GM18867 (cell line): ENCODE data around the gene RUNX1.

Experiments used
- ATAC-seq: cut with Tn5 transposase; IDR thresholded peaks from one replicate; pipeline ENCODE4 v1.9.1; 2021; ENCODE audit warnings: mild to moderate bottlenecking, moderate library complexity; ENCODE audit not compliant: unreplicated experiment

RUNX1 gene

DNA sequence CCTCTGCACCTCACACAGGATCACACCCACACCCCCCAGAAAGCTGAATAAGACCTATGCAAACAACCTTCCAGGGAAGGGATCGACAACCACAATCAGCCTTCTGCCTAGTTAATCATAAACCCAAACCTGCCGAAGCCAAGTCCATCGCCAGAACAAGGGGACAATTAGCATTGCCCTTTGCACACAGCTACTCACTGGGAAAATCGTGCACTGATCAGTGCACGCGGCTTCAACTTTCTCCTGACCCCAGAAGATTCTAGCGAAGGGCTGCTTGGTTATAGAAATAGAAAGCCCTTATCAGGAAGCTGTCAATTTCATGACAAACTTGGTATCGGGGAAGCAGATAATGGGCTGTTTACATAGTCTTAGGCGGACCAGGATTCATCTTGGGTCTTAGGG lies 29.5 kb downstream of the RUNX1 start:
- no peak for ATAC-seq

DNA sequence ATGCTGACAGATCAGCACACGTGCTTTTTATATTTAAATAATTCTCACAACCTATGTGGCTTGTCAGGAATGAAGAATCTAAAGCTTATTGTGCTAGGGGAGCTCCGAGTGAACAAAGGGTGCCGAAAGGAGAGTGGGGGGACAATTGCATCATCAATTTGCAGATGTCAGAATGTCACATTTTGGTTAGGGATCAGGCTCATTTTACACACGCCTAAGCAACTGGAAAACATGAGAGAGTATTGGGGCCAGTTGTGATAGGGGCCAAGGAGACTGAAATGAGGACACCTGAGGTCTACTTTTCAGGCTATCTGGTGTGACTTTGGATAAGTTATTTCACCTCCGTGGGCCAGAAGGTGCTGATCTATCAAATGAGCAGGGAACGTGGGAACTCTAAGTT lies 31.8 kb downstream of the RUNX1 start:
- no peak for ATAC-seq

DNA sequence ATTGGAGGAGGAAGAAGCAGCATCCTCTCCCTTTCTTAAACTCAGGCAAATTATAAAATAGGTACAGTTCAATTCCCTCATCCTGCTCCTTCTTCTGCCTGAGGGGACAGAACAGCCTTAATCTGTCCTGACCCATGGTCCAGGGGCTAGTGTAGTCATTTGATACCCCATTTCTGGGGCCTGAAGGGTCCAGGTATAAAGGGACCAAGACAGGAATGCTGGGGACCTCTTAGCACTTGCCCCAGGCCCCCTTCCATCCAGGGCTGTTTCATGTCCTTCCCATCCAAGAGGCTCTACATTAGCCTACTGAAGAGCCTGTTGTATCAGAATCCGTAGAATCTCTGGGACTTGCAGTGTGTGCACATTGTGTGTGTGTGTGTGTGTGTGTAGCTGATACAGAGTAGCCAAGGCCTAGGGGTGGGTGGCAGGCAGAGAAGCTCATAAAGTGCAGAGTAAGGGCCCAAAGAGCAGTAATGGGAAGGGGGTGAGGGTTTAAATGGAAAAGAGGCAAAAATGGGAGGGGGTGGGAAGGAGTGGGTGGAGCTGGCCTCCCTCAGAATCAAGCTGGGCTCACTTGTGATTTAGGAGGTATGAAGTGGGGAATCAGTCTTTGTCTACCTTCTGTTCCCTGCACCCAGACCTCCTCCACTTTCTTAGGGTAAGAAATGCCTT lies 32.4 kb downstream of the RUNX1 start:
- no peak for ATAC-seq

DNA sequence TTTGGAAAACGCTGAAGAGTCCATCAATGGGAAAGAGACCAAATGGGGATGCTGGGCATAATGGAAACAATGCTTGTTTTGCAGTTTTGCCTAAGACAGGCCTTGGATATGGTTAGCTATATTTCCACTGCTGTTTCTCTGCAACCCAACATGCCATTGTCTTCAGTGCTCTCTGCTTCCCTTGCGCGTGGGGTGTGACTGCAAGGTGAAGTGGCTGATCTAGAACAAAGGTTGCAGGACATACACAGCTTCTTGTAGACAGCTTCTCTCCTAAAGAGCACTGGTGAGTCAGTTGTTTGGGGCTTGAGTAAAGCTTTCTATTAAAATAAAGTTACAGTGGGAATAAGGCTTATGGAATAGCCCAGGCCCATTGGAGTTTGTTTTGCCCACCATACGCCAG lies 33.0 kb downstream of the RUNX1 start:
- ATAC-seq = no peak

DNA sequence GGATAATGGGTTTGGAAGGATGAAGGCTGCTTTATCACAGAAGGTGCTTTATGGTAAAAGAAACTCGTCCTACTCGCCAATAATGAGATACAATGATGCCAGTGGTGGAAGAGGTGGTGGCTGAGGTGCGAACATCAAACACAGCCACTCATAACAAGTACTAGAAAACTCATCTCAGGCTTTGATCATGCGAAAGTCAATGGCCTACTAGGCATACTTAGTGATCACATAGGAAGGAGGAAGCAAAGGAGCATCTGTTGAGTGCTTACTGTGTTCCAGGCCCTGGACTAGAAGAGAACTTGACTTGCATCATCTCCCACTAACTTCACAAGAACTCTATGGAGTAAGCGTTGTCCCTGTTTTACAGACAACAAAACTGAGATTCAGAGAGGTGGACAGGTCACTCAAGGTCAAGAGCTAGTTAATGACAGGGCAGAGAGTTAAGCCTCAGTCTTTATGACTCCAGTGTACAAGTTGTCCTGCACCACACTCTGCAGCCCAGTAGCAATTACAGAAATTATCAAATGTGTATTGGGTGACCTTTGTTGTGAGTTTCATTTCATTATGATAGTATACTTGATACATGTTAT lies 33.6 kb downstream of the RUNX1 start:
- no peak for ATAC-seq

DNA sequence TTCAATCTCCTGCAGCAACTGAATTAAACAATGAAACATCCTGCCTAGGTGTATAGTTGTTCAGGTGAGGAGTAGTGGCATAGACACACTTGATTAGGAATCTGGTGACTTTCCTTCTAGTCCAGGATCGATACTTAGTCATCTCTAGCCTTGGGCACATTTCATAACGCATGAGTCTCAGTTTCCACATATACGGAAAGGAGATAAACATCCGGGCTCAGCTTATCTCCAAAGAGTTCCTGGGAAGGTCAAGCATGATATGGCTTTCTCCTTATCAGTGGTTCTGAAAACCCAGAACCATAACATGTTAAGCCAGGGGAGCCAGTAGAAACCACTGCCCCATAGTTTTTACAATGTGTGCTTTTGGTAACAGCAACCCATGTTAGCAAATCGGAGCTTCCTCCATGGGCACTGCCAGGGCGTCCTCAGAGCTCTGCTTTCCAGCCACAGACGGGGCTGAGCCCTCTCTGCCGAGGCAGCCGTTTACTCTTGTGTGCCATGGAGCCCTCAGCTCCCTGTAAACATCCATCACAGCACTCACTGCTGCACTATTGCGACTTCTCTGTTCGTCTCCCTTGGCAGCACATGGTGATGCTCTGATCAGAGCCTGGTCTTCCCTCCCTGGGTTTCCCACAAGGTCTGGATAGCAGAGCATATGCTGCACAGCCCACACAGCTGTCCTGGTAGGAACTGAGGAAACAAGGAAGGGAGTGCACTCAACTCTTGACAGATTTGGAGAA lies 34.6 kb downstream of the RUNX1 start:
- no peak for ATAC-seq

DNA sequence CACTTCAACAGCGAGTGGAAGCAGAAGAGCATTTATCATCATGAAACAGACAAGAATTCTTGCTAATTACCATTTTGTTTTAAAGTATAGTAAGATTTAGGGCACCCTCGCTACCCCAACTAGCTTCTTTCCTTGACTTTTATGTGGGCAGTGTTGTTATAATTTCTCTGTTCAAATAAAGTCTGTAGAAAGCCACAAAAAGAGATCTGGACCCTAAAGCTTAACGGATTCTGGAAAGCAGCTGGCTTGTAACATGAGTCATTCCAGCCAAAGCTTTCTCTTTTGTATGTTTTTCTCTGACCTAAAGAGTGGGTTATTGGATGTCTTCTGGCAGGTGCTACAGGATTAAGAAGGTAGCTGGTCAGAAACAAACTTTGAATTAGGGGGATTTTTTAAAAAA lies 37.4 kb downstream of the RUNX1 start:
- no peak for ATAC-seq

DNA sequence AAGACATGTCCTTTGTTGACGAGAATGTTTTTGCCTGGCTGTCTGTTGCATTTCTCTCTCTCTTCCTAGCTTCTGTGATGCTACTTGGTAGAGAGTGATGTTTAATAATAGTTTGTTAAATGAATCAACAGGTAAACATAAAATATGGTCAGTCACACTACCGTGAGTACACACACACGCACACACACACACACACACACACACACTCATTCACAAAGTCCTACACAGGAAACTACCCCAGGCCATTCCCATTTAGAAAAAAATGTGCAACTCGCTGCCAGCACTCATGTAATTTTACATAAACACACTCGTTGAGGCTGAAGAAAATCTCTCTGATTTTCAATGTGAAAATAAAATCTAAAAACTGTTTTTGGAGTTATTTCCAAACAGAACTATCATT lies 38.7 kb downstream of the RUNX1 start:
- no peak for ATAC-seq

DNA sequence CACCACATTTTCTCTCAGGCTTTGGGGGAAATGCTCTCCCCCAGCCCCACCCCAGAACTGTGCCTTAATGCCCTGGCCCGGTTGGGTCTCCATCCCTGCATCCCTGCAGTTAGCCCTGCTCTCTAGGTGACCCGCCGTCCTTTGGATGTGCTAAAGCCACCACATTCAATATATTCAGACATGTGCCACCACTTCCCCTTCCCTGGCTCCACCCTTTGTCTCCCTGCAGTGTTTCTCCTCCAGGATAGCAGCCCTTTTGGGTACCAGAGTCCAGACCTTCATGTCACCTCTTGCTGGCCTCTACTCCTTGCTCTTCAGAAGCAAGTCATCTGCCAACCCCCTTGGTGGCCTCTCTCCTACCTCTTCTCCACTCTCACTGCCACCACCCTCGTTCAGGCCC lies 41.8 kb downstream of the RUNX1 start:
- ATAC-seq = no peak

DNA sequence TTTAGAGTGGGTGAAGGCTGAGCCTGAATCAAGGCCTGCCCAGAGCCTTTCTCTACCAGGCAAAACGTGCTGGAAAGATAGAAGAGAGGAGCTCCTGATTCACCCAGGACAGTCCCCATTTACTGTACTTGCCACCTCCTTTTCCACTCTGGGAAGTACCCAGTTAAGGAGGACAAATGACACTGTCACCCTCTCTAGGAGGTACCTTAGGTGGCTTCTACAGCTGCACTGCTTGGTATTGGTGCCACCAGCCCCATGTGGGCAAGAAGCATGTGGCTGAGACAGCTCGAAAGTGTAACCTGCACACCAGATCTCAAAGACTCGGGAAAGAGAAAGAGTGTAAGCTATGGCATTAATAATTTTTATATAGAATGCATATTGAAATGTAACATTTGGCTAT lies 42.3 kb downstream of the RUNX1 start:
- no peak for ATAC-seq

DNA sequence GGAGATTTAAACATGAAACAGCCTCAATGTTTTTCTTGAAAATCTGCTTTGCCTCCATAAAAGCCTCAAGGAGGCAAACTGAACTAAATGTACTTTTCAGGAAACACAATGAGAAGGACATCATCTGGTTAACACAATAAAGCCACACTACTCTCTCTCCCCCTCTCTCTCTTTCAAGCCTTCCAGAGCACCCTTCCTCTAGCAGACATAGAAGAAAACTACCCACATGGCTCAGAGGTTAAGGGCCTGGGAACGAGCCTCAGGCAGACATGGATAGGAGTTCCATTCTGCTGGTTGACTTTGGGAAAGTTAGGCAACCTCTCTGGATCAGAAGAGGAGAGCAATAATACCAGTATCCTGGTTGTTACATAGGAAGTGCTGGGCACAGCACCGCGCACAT lies 42.9 kb downstream of the RUNX1 start:
- no peak for ATAC-seq

DNA sequence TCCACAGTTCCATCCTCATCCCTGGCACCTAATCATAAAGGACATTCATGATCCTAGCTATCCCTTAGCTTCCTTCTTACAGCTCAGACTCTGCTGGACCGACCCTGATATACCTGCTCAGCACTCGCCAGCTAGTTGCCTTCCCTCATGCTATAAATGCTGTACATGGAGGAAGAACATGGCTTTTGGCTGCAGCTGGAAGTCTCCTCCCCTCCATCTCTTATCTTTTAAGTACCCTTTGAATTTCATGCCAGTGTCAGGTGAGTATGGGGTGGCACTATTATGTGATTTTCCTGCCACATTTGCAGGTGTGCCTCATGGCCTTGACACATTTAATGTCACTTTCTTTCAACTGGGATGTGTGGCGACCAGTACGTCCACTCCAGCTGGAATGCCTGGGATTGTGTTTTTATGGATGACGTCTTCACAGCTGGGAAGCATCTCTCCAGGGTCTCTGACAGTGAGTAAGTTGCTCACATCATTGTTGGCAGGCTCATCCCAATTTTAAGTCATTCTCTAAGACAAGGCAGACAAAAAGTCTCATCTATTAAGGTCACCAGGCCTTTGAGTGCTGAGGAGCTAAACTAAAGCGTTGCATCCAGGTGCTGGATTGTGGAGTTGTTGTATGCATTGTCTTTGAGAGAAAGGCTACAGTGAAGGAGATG lies 43.4 kb downstream of the RUNX1 start:
- no peak for ATAC-seq

DNA sequence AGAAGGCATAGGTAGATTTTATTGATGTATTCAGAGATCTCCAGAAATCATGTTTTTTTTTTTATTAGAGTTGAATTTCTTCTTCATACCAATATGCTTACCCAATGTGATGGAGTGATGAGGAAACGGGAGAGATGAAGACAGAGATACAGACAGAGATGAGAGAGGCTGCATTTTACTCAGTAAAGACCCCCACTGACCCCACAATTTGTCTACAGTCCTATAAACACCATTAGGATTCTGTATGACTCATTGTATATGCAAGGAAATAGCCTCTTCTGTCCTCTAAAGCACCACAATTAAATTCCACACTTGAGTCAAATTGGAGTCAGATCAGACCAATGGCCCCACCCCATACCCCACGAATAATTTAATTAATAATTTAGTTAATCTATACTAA lies 44.0 kb downstream of the RUNX1 start:
- no peak for ATAC-seq

DNA sequence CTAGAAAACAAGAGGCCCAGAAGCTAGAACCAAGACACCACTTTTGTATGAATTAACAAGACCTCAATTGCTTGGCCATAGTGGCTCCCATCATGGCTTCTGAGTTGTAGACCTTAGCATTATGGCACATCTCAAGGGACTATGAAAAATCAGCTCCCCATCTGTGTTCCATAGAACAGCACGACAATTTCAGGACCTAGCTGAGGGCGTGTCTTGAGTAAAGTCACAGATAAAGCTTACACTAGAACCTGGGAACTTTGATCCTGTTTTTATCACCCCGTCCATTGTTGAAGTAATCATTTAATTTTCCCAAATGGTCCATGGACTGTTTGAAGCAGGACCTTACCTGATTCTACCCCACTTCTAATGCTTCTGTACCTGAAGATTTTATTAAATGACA lies 44.8 kb downstream of the RUNX1 start:
- ATAC-seq = no peak

DNA sequence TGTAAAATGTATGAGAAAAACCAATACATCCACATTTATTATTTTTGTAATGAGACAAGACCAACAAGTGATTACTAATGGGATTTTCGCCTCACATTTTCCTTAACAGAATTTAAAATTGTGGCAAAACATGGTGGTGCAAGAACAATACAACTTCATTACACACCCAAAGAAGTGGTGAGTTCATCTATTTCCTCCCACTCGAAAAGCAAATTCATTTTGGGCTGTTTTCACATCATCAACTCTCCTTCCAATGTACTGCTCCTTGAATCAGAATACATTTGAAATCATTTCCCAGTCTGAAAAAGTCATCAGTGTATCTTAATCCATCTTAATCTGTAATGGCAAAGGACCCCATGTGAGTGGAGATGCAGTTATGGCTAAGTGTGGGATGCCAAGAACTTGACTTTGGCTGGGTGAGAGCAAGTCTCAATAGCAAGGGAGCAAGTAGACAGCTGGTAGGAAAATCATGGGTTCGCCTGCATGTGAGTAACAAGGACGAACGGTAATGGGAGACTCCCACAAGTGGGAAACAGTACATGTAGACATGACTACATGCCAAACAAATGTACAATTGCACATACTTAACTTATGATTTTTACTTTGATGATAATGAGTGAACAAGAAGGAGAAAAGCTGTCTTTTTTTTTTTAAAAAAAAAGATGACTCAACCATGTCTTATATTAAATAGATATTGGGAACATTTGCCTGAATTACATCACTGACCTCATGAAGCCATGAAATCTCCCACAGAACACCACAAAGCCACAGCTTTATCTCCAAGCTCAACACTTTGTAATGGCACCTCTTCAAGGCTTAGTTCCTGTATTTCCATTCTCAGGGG lies 46.0 kb downstream of the RUNX1 start:
- no peak for ATAC-seq

DNA sequence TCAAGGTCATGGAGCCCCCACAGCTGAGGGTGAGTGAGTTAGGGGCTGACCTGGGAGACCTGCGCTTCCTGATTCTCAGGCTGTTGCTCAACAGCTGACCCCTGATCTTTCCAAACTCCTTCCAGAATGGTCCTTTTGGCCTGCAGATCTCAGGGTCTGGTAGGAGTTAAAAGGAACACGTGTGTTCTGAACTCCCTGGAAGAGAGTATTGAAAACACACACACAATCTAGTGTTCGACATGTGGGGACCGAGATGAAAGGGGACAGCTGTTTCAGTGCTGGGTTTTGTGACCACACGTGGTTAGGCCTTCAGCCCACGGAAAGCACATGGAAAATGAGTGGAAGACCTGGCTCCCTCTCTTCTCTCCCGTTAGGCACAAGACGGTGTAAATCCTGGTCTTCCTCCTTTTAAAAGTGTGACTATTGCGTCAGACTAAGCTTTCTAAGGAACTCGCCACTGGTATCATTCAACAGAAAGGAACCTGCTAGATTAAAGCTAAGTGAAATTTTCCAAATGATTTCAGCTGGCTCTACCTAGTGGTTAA lies 49.6 kb downstream of the RUNX1 start:
- no peak for ATAC-seq

DNA sequence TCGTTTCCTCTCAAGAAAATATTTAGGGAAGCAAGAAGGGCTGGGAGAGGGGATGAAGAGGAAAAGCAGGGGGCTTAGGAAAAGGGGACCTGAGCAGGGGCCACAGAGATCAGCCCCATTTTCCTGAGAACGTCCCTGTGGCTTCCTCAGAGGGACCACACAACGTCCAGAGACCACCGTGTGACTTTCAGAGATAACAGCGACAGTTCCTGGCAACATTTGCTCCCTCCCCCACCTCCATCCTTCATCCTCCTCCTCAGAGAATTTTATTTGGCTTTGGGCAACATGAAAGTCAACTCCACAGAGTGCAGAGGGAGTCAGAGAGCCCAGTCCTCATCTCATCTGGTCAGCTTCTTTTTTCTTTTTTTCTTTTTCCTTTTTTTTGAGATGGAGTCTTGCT lies 50.9 kb downstream of the RUNX1 start:
- ATAC-seq = no peak

DNA sequence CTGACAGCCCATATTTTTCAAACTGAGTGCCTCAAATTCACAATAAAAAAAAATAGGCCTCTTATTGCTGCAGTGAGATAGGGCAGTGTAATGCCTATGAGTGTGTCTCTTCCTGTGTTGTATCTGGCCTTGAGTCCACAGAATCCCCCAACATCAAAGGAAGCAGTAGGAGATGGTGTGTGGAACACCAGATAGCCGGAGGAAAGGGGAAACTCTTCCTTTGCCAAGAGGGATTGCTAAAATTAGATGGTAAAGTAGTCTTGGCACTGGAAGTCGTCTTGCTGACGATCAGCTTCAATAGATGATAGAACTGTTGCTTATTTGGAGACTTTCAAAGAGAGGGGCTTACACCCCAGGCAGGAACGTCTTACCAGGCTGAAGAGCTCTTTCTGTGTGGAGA lies 51.8 kb downstream of the RUNX1 start:
- no peak for ATAC-seq

DNA sequence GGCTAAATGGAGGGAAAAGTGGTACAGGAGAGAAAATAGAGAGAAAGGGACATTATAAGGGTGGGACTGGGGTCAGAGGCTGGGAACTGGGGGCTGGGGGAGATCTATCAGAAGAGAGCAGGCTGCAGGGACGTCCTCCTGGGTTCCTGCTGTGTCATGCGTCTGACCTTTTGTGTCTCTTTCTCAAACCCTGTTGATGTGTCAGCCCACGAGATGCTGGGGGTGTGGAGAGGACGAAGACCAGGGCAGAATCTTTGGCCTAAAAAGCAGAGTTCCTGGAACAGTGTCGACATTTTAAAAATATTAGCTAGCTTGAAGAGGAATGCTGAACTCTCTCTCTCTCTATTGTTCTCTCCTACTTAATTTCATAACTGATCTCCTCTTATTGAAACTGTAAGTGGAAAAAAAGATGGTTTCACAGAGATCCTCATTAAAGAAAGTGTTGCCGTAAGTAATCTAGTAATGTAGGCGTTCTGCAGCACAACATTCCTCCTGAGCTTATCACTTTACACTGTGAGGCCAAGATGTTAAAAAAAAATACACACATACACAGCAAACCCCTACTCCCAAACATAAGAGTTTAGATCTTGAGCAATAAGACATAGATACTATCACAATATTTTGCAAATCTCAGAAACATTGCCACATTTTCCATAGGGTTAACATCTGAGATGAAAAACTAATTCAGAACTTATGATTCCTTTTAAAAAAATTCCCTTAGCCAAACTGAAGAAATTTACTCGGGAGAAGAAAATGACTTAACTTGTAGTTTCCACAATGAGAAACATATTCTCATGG lies 52.6 kb downstream of the RUNX1 start:
- ATAC-seq = no peak

DNA sequence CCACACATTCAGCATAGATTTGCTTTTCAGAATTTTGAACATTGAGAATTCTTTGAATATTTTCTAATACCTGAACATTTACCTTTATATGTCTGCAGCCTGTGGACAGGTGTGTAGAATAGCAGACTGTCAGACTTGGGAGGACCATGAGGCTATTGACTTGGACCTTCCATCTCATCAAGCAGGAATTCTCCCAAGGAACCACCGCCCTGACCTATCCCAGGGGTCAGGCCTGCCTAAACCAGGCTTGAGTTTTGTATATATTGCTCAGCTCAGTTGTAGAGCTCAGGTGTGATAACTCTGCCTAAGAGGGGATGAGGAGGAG lies 53.2 kb downstream of the RUNX1 start:
- no peak for ATAC-seq
